WTC11 (cell line): Measurements from ENCODE around the gene OAS1. TPM values are rescaled to one million over a fixed set of nuclear protein-coding genes. Genes with fewer than 3 reads are reported as not detected.
A peak's percentile ranks its signal among the peaks of the same experiment; 100 is the strongest.

Experiments used
- ATAC-seq: fragments of 200-7000 bp; cut with Tn5 transposase; 2 replicates; pipeline ENCODE4 v1.10.0; 2021; ENCODE audit warnings: mild to moderate bottlenecking, moderate library complexity
- CTCF ChIA-PET: fragments of 300-600 bp; sonication (Branson Sonifier 250); formaldehyde crosslinking; loops from one replicate; lab custom pipeline; 2021; ENCODE audit warnings: antibody characterized with exemption; lab: Charles Lee
- POLR2A ChIA-PET: fragments of 350-600 bp; sonication (Branson Sonifier 250); formaldehyde crosslinking; loops from one replicate; lab custom pipeline; 2021; ENCODE audit warnings: antibody characterized with exemption; lab: Charles Lee
- DNase-seq: peaks from one replicate; pipeline ENCODE4 v3.0.0; 2021; ENCODE audit warnings: low spot score
- H3K27ac Mint-ChIP-seq: 2 replicates; pipeline ENCODE4 v1.8.0; 2021; ENCODE audit warnings: mixed read lengths
- H3K27me3 Mint-ChIP-seq: 2 replicates; pipeline ENCODE4 v1.8.0; 2021; ENCODE audit warnings: low read depth, mild to moderate bottlenecking, moderate library complexity, mixed read lengths
- H3K36me3 Mint-ChIP-seq: 2 replicates; pipeline ENCODE4 v1.8.0; 2021; ENCODE audit warnings: mixed read lengths
- H3K4me1 Mint-ChIP-seq: 2 replicates; pipeline ENCODE4 v1.8.0; 2022; ENCODE audit warnings: mixed read lengths
- H3K4me3 Mint-ChIP-seq: 2 replicates; pipeline ENCODE4 v1.8.0; 2021; ENCODE audit warnings: mild to moderate bottlenecking, moderate library complexity, mixed read lengths
- H3K9me3 Mint-ChIP-seq: 2 replicates; pipeline ENCODE4 v1.8.0; 2021; ENCODE audit warnings: mixed read lengths
- AR ChIP-seq: fragments of 250-450 bp; sonication (Bioruptor Pico); IDR thresholded peaks from 2 replicates; pipeline ENCODE4 v1.9.0; 2021; ENCODE audit warnings: mild to moderate bottlenecking
- ARID4B ChIP-seq: sonication (generic); formaldehyde crosslinking; IDR thresholded peaks from 2 replicates; pipeline ENCODE4 v1.8.0; 2023; ENCODE audit warnings: missing genetic modification reagents, mild to moderate bottlenecking, borderline replicate concordance
- ATF6 ChIP-seq: sonication (generic); formaldehyde crosslinking; IDR thresholded peaks from 2 replicates; pipeline ENCODE4 v1.8.1; 2023; ENCODE audit warnings: mild to moderate bottlenecking, missing genetic modification reagents
- E2F4 ChIP-seq: sonication (generic); formaldehyde crosslinking; IDR thresholded peaks from 2 replicates; pipeline ENCODE4 v1.8.1; 2022; ENCODE audit warnings: low read depth, mild to moderate bottlenecking, moderate library complexity, missing genetic modification reagents, borderline replicate concordance
- ELF4 ChIP-seq: sonication (generic); formaldehyde crosslinking; IDR thresholded peaks from 2 replicates; pipeline ENCODE4 v1.8.1; 2022; ENCODE audit warnings: low read depth, mild to moderate bottlenecking, moderate library complexity, missing genetic modification reagents
- EMX1 ChIP-seq: fragments of 250-450 bp; sonication (Bioruptor Pico); IDR thresholded peaks from 2 replicates; pipeline ENCODE4 v1.8.0; 2021; ENCODE audit warnings: mild to moderate bottlenecking
- FOXK1 ChIP-seq: sonication (generic); formaldehyde crosslinking; IDR thresholded peaks from 2 replicates; pipeline ENCODE4 v1.8.0; 2022; ENCODE audit warnings: mild to moderate bottlenecking, moderate library complexity, missing genetic modification reagents
- HMGA2 ChIP-seq: fragments of 250-450 bp; sonication (Bioruptor Pico); IDR thresholded peaks from 2 replicates; pipeline ENCODE4 v1.4.0; 2021; ENCODE audit warnings: mild to moderate bottlenecking, moderate library complexity
- IRF2 ChIP-seq: sonication (generic); formaldehyde crosslinking; IDR thresholded peaks from 2 replicates; pipeline ENCODE4 v1.8.0; 2022; ENCODE audit warnings: low read depth, missing genetic modification reagents, borderline replicate concordance
- NR3C1 ChIP-seq: sonication (generic); formaldehyde crosslinking; conservative IDR thresholded peaks from 2 replicates; pipeline ENCODE4 v1.8.1; 2023; ENCODE audit warnings: low read depth, mild to moderate bottlenecking, missing genetic modification reagents
- PRRX2 ChIP-seq: fragments of 250-450 bp; sonication (Bioruptor Pico); IDR thresholded peaks from 2 replicates; pipeline ENCODE4 v1.8.0; 2021; ENCODE audit warnings: mild to moderate bottlenecking
- SMAD4 ChIP-seq: sonication (generic); formaldehyde crosslinking; IDR thresholded peaks from 2 replicates; pipeline ENCODE4 v1.8.0; 2022; ENCODE audit warnings: mild to moderate bottlenecking, missing genetic modification reagents
- ZBTB21 ChIP-seq: sonication (generic); formaldehyde crosslinking; IDR thresholded peaks from 2 replicates; pipeline ENCODE4 v1.8.1; 2023; ENCODE audit warnings: mild to moderate bottlenecking, missing genetic modification reagents, borderline replicate concordance
- ZNF263 ChIP-seq: sonication (generic); formaldehyde crosslinking; IDR thresholded peaks from 2 replicates; pipeline ENCODE4 v1.8.1; 2022; ENCODE audit warnings: low read depth, mild to moderate bottlenecking, moderate library complexity, missing genetic modification reagents
- ZNF512 ChIP-seq: sonication (generic); formaldehyde crosslinking; IDR thresholded peaks from 2 replicates; pipeline ENCODE4 v1.8.1; 2022; ENCODE audit warnings: missing genetic modification reagents, borderline replicate concordance
- total RNA-seq: library from RNA; stranded (reverse); gene quantifications from 3 replicates; pipeline ENCODE4 v1.2.3, GENCODE V29; 2021

Gene OAS1
- total RNA-seq, 1 experiment from 2014 or later, result 0.24 TPM

- TF ChIP-seq EMX1 (no peak), HMGA2 (CRISPR knock-in tag) (peak; percentile 37; the same call in 1 of the 2 replicates), IRF2 (no peak), ZBTB21 (CRISPR knock-in tag) (no peak)
- Mint-ChIP-seq H3K9me3 (peaks cover 6% of the 10 kb centered on the region; the same call in 1 of the 2 replicates), H3K27me3 (peaks cover 23% of the 10 kb centered on the region), H3K36me3 (no peaks in the 10 kb centered on the region), H3K4me1 (peaks cover 11% of the 10 kb centered on the region), H3K27ac (no peak overlapping the region), H3K4me3 (no peak overlapping the region)
- ATAC-seq, result no peak
- ChIA-PET POLR2A (no interaction called here), CTCF (interaction anchor here (1.7 kb wide), 1 partner anchor 50 kb away, joined by 6 read pairs; no protein-coding TSS in a partner anchor)
- DNase-seq, result no peak
These were observed 35.8 kb downstream of the OAS1 start for GRCh38 chr12:112942572-112942971.

GRCh38 chr12:112944024-112944690, 37.4 kb downstream of the OAS1 start:
- DNase-seq, result no peak
- TF ChIP-seq ZNF263 (CRISPR knock-in tag) (no peak), ARID4B (no peak), ATF6 (CRISPR knock-in tag) (no peak), PRRX2 (CRISPR knock-in tag) (no peak), NR3C1 (CRISPR knock-in tag) (no peak), FOXK1 (no peak), ELF4 (CRISPR knock-in tag) (no peak), ZNF512 (no peak), E2F4 (CRISPR knock-in tag) (no peak), SMAD4 (no peak), AR (CRISPR knock-in tag) (no peak)
- ATAC-seq, result peak; percentile 56
- ChIA-PET CTCF (interaction anchor here (0.8 to 1.7 kb wide), 4 partner anchors 15 to 149 kb away, joined by 3 to 6 read pairs (median 4); no protein-coding TSS in a partner anchor), POLR2A (interaction anchor here (0.6 kb wide), 2 partner anchors 44 to 382 kb away, joined by 4 to 5 read pairs; no protein-coding TSS in a partner anchor)
- peaks cover 3% of the 10 kb centered on the region for H3K4me1 Mint-ChIP-seq
- H3K27ac Mint-ChIP-seq, result peak overlapping the region; percentile 12
- no peaks in the 10 kb centered on the region for H3K36me3 Mint-ChIP-seq
- peaks cover 10% of the 10 kb centered on the region for H3K27me3 Mint-ChIP-seq
- peaks cover 6% of the 10 kb centered on the region; the same call in 1 of the 2 replicates for H3K9me3 Mint-ChIP-seq
- no peak overlapping the region for H3K4me3 Mint-ChIP-seq
